Measurements from ENCODE around the gene SCN8A.

Gene SCN8A

GRCh38 chr12:51666696-51667095, 75.7 kb downstream of the SCN8A start:
- no peak overlapping the region for H3K4me3 ChIP-seq (ENCODE audit: low read depth, low read length)

- no peak overlapping the region for H3K4me3 ChIP-seq (ENCODE audit: low read depth, low read length)
Measured at GRCh38 chr12:51667269-51667668, 76.2 kb downstream of the SCN8A start.

GRCh38 chr12:51669271-51669670, 78.2 kb downstream of the SCN8A start:
- no peak overlapping the region for H3K4me3 ChIP-seq (ENCODE audit: low read depth, low read length)

GRCh38 chr12:51669996-51670395, 79.0 kb downstream of the SCN8A start:
- no peak overlapping the region for H3K4me3 ChIP-seq (ENCODE audit: low read depth, low read length)

GRCh38 chr12:51672334-51672733, 81.3 kb downstream of the SCN8A start:
- no peak overlapping the region for H3K4me3 ChIP-seq (ENCODE audit: low read depth, low read length)

GRCh38 chr12:51675071-51675803, 84.2 kb downstream of the SCN8A start:
- H3K4me3 ChIP-seq (ENCODE audit: low read depth, low read length): no peak overlapping the region

DNA sequence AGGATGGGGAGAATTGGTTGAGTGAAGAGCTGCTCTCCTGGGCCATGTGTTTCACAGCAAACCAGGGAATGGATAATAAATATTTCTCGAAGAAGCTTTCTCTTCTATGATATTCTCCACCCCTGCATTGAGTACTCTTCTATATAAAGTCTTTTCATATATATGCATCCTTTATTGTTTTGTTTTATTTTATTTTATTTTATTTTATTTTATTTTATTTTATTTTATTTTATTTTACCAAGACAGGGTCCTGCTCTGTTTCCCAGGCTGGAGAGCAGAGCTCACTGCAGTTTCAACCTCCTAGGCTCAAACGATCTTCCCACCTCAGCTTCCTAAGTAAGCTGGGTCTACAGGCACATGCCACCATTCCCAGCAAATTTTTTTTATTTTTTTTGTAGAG, 85.8 kb downstream of the SCN8A start:
- no peak overlapping the region for H3K4me3 ChIP-seq (ENCODE audit: low read depth, low read length)

GRCh38 chr12:51677284-51677968, 86.4 kb downstream of the SCN8A start:
- H3K4me3 ChIP-seq (ENCODE audit: low read depth, low read length): no peak overlapping the region

DNA sequence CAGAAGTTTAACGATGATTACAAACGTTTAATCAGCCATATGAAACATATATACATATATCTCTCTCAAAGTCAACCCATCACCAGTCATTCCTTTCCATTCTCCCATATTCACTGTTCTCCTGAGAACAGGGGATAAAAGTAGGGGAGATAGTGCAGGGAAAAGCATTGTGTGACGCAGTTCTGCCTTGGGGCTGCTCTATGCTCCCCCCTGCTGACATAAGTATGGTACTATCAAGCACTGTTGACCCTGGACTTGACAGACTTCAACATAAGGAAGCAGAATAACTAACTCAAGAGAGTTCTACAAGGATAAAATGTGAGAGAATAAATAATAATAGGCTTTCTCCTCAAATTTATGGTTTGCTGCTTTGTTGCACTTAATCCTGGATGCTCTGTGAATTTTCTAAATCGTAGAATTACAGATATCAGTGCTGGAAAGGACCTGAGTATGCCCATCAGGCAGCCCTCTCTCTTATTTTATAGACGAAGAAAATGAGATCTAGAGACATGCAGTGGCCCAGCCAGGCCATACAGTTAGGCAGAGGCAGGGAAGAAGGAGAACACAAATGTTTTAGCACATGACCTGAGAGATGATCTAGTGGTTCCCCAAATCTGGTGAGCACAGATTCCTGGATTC, 87.2 kb downstream of the SCN8A start:
- H3K4me3 ChIP-seq (ENCODE audit: low read depth, low read length): no peak overlapping the region

- no peak overlapping the region for H3K4me3 ChIP-seq (ENCODE audit: low read depth, low read length)
Measured at GRCh38 chr12:51682981-51683380, 91.9 kb downstream of the SCN8A start.

GRCh38 chr12:51683763-51684357, 92.8 kb downstream of the SCN8A start:
- no peak overlapping the region for H3K4me3 ChIP-seq (ENCODE audit: low read depth, low read length)

DNA sequence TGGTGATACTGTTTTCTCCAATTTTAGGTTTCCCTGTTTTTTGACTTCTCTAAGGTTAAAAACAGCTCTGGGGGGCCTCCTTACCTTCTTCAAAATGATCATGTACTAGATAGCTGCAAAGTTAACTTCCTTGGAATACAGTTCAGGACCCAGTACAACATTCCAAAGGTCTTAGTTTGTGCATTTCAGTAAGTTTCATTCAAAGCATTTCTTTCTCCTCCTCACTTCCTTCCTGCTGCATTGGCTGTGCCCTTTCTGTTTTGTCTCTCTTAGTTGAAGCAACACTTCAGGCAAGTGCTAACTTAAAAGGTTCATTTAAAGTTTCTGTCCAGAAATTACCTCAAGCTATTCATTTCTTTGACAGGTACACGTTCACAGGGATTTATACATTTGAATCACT, 95.7 kb downstream of the SCN8A start:
- no peak overlapping the region for H3K4me3 ChIP-seq (ENCODE audit: low read depth, low read length)

GRCh38 chr12:51687177-51687576, 96.1 kb downstream of the SCN8A start:
- H3K4me3 ChIP-seq (ENCODE audit: low read depth, low read length): no peak overlapping the region

DNA sequence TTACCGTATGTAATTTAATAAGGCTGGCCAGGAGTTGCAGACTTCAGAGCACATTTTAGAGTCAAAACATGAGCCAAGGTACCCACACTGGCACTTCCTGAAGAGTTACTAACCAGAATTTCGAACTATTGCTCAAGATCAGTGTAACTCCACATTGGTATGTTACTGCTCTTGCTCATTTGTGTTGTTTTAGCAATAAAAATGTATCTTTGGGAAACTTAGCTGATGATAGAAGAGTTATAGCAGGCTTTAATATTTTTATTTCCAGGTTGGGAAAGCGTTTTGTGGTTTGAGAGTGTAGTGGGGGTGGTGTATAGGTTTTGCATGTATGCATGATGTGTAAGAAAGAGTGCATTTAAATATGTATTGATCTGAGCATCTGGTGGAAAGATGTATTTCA, 96.6 kb downstream of the SCN8A start:
- no peak overlapping the region for H3K4me3 ChIP-seq (ENCODE audit: low read depth, low read length)

- H3K4me3 ChIP-seq (ENCODE audit: low read depth, low read length): no peak overlapping the region
Measured at GRCh38 chr12:51689983-51690382, 99.0 kb downstream of the SCN8A start.

- H3K4me3 ChIP-seq (ENCODE audit: low read depth, low read length): no peak overlapping the region
Measured at GRCh38 chr12:51692016-51692415, 101.0 kb downstream of the SCN8A start.

- no peak overlapping the region for H3K4me3 ChIP-seq (ENCODE audit: low read depth, low read length)
Measured at GRCh38 chr12:51693569-51693968, 102.5 kb downstream of the SCN8A start.

GRCh38 chr12:51694146-51694545, 103.1 kb downstream of the SCN8A start:
- H3K4me3 ChIP-seq (ENCODE audit: low read depth, low read length): no peak overlapping the region

DNA sequence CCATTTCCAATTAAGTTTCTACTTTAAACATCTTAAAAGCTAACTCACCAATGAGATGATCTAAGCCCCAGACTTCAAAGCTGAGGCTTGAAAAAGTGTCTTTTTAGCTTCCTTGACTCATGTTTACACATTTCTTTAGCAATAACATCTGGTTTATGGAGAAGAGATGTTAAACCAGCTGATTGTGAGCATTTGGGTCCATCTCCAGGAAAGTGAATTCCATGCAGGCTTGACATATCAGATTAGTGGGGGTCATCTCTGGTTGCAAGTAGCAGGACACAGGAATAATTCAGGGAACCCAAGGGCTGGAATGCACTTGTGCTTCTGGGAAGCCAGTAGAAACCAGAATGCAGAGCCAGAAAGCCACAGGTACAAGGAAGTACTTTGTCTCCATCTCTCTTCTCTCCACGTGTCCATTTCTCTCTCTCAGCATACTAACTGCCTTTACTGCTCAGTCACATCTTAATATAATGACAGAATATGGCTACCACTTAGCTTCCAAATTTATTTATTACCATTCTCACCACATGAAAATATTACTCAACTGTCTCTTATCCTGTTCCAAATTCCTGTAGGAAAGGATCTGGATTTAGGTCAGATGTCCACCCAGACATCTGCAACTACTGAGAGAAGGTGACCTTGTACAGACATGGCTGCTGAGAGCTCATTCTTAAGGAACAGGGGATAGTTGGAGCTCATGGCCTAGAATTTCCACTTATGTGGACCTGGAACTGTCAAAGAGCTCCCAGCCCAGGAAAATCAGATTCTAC, 104.4 kb downstream of the SCN8A start:
- H3K4me3 ChIP-seq (ENCODE audit: low read depth, low read length): no peak overlapping the region

DNA sequence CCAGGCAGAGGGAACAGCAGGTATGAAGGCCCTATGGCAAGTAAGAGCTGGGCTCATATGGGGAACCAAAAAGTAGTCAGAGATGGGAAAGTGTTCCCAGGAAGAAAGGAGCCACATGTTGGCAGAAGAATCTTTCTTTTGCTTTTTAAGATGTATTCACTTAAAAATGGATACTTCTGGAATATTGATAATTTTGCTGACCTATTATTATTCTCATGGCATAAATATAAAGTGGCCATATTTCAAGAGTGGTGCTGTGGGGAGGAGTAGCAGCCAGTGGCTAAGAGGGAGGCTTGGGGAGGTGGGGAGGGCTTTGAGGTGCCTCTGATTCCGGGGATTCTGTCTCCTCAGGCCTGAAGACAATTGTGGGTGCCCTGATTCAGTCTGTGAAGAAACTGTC, 108.2 kb downstream of the SCN8A start:
- no peak overlapping the region for H3K4me3 ChIP-seq (ENCODE audit: low read depth, low read length)

DNA sequence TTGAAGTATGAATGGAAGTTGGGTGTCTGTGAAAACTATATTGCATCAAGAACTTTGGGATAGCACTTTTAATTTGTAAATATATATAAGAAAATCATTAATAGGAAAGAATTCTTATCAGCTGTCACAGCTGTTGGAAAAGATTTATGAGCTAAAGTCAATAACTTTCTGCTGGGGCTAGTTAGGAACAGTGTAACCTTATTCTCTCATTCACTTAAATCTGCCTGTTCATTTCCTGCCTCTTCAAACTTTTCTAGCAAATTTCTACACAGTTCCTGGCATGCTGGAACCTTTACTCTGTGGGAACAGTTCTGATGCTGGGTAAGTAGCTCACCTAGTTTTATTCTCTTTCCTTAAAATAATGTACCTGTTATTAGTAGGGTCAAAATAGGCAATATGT, 109.9 kb downstream of the SCN8A start:
- H3K4me3 ChIP-seq (ENCODE audit: low read depth, low read length): no peak overlapping the region
